Coronary artery (tissue), 2 donors: ENCODE data around the gene LGR6.

ENCODE experiments used
- DNase-seq: peaks from one replicate; pipeline ENCODE4 v3.0.0-alpha.2; 2017; ENCODE audit warnings: low spot score
- H3K27ac ChIP-seq, 2 donors: fragments of 200-600 bp; sonication (generic); one replicate each; pipeline ENCODE4 v1.5.1; 2016 to 2019
- H3K4me3 ChIP-seq: fragments of 200-600 bp; sonication (generic); 2 replicates; pipeline ENCODE4 v1.5.1; 2016; ENCODE audit warnings: mild to moderate bottlenecking, moderate library complexity
- CTCF ChIP-seq: fragments of 200-600 bp; sonication (generic); IDR thresholded peaks from one replicate; pipeline ENCODE4 v1.5.1; 2019; ENCODE audit warnings: antibody characterized with exemption

The LGR6 gene

GRCh38 chr1:202279806-202280205 is 86.2 kb downstream of the LGR6 start:
- Histone ChIP-seq H3K27ac (peak overlapping the region in 1 of 2 donors; percentile 83), H3K4me3 (no peak overlapping the region)
- TF ChIP-seq CTCF = no peak
- DNase-seq = no peak

- DNase-seq = no peak
- H3K4me3 ChIP-seq = no peak overlapping the region
- no peak for TF ChIP-seq CTCF
- H3K27ac ChIP-seq = peak overlapping the region; percentile 17 to 83
Measured at GRCh38 chr1:202280595-202280994, 87.0 kb downstream of the LGR6 start.

GRCh38 chr1:202281316-202282024 is 87.9 kb downstream of the LGR6 start:
- TF ChIP-seq CTCF = no peak
- Histone ChIP-seq H3K4me3 (peak overlapping the region; percentile 3), H3K27ac (peak overlapping the region; percentile 29 to 83)
- no peak for DNase-seq

- Histone ChIP-seq H3K4me3 (no peak overlapping the region), H3K27ac (peak overlapping the region; percentile 29 to 83)
- TF ChIP-seq CTCF = no peak
- DNase-seq = no peak
Measured at GRCh38 chr1:202282025-202282371, 88.4 kb downstream of the LGR6 start.

GRCh38 chr1:202282596-202283283 is 89.1 kb downstream of the LGR6 start:
- no peak for DNase-seq
- Histone ChIP-seq H3K4me3 (no peak overlapping the region), H3K27ac (peak overlapping the region; percentile 29 to 83)
- no peak for TF ChIP-seq CTCF

GRCh38 chr1:202283379-202283844 is 89.8 kb downstream of the LGR6 start:
- no peak for DNase-seq
- no peak for TF ChIP-seq CTCF
- Histone ChIP-seq H3K4me3 (no peak overlapping the region), H3K27ac (peak overlapping the region in 1 of 2 donors; percentile 83)

GRCh38 chr1:202283991-202284390 is 90.4 kb downstream of the LGR6 start:
- no peak for TF ChIP-seq CTCF
- H3K4me3 ChIP-seq = no peak overlapping the region
- no peak for DNase-seq
- H3K27ac ChIP-seq = peak overlapping the region in 1 of 2 donors; percentile 83
